GM19025 (cell line): Measurements from ENCODE around the gene CASP7.

ENCODE experiments used
- ATAC-seq: cut with Tn5 transposase; IDR thresholded peaks from one replicate; pipeline ENCODE4 v1.9.1; 2021; ENCODE audit warnings: mild to moderate bottlenecking, low read depth, moderate library complexity; ENCODE audit not compliant: unreplicated experiment

CASP7 gene

GRCh38 chr10:113665806-113666354, 13.8 kb upstream of the CASP7 start:
- ATAC-seq: no peak

GRCh38 chr10:113666682-113667252, 12.9 kb upstream of the CASP7 start:
- peak; percentile 75 for ATAC-seq

DNA sequence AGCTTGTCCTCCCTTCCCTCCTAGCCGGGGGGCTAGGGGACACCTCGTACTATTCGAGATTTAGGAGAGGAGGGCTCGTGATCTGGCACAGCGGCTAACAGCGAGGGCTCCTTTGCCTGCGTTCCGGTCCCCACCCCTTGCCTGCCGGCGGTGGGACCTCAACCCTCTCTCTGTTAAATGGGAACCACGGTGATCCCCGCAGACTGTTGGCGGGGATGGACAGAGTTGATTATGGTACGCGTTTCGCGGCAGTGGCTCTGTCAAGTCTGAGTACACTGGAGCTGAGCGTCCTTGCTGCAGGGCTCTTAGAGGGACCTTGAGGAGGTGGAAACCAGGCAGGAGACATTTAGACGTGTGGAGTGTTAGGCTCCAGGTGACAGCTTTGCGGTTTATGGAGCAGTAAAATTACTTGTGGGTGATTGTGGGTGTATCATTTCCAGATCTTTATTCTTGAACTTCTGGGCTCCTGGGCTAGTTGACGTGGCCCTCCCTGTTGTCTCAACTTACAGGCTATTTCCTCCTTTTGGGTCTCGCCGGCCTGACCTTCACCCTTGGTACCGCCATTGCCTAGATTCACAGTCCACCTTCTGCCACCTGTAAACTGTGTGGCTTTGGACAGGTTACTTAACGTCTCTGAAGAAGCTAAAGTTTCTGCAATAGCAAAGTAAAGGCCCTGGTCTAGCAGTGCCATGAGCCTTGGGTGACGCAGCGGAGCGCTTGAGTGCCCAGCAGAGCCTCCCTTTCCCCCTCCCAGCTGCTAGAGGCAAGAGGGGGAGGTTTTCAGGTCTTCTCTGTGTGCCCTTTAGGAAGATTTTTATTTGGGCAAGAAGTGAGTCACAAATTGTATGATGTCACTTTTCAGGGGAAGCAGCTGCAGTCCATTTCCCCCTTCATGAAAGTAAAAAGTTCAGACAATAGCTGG, 739 bp downstream of the CASP7 start:
- peak; percentile 2 for ATAC-seq

DNA sequence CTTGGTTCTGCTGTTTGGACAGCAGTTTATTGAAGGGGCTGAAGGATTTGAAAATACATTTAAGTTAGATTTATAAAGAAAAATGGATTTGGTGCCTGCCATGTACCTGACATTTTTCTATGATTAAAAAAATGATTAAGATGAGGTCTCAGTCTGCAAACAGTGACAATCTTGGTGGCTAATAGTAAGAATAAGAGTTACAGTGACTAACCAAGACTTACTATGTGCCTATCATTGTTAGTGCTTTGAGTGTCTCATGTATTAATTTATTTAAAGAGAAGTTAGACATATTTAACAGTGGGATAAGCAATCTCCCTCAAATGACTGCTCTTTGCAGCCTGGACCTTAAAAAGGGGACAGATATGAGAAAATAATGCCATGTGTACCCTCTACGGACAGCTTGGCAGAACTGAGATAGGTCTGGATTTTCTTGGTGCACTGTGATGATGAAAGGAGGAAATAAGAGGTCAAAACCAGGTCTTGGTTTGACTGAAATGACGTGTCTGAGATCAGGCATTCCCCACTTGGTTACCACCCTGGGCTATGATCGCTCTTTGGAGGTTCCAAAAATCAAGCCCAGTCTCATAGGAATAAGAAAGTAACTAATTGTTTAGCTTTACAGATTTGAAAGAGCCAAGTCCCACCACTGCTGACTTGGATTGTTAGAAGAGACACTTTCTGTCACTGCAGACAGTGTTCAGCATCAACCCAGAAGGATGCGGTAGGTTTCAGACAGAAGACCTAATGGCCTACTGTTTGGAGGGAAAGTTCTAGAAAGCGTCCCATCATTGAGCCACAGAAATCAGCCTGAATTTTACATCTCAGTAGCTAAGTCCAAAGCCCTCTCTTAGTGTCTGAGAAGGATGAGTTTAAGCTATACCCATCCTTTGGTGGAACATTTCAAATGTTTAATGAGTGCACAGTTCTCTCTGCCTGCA, 2.1 kb downstream of the CASP7 start:
- ATAC-seq: peak; percentile 52

GRCh38 chr10:113683300-113683699, 3.6 kb downstream of the CASP7 start:
- no peak for ATAC-seq

DNA sequence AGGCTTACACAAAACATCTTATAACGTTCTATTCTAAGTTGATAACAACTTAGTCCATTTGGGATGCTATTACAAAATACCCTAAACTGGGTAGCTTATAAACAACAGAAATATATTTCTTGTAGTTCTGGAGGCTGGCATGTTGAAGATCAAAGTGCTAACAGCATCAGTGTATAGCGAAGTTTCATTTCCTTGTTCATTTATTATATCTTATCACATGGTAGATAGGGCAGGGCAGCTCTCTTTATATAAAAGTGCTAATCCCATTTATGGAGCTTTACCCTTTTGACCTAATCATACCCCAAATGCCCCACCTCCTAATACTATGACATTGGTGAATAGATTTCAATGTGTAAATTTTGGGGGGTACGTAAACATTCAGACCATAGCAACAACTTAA, 6.3 kb downstream of the CASP7 start:
- no peak for ATAC-seq

DNA sequence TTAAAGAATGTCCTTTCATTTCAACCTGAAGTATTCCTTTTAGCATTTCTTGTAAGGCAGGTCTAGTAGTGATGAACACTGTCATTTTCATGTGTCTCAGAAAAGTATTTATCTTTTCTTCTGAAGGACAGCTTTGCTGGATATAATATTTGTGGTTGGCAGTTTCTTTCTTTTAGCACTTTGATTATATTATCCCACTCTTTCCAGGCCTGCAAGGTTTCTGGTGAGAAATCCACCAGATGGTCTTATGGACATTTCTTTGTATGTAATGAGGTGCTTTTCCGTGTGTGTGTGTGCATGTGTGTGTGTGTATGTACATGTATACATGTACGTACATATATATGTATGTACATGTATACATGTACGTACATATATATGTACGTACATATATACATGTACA, 7.3 kb downstream of the CASP7 start:
- no peak for ATAC-seq

DNA sequence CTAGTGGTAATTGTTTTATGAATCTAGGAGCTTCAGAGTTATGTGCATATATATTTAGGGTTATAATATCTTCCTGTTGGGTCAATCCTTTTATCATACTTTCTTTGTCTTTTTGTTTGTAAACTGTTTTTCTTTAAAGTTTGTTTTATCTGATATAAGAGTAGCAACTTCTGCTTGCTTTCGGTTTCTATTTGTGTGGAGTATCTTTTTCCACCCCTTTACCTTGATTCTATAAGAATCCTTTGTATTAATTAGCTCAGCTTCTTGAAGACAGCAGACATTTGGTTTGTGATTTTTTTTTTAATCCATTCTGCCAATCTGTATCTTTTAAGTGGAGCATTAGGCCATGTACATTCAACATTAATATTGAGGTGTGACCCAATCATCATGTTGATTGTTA, 9.3 kb downstream of the CASP7 start:
- no peak for ATAC-seq

DNA sequence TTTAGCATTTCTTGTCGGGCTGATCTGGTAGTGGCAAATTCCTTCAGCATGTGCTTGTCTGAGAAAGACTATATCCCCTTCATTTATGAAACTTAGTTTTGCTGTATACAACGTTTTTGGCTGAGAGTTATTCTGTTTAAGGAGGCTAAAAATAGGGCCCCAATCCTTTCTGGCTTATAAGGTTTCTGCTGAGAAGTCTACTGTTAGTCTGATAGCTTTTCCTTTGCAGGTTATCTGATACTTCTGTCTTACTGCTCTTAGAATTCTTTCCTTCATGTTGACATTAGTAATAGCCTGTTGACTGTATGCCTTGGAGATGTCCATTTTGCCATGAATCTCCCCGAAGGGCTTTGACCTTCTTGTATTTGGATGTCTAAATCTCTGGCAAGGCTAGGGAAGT, 9.9 kb downstream of the CASP7 start:
- no peak for ATAC-seq

DNA sequence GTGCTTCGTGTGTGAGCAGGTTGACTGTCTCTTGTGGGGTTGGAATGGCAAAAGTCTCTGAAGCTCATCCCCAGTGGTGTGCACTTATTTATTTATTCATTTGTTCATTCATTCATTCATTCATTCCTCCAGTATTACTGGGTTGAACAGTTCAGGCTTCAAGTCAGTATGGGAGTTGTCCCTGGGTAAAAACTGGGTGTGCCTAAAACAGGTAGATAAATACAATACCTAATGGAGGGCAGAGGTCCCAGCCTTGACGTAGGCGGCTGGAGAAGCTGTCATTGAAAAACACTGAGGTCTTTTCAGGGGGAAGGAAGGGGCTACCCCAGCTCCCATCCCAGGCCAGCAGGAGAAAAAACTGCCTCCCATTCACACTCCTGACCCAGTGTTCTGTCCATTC, 11.0 kb downstream of the CASP7 start:
- no peak for ATAC-seq

DNA sequence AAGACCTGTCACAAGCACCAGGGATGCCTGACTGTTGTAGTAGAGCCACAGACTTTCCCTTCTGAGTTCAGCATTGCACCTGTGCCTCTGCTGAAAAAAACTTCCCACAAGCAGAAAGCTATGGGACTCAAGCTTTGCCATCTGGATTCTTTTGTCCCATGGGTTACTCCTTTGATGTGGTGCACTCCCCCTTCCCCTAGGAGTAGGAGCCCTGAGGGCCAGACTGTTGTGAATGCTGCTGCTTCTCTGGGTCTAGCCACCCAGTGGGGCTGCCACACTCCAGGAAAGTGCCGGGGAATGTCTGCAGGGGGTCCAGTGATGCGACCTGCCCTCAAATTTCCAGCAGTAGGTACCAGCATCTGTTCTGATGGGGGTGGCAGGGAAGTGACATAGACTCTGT, 11.7 kb downstream of the CASP7 start:
- ATAC-seq: no peak

- no peak for ATAC-seq
Measured at GRCh38 chr10:113692271-113692670, 12.6 kb downstream of the CASP7 start.

GRCh38 chr10:113693348-113693747, 13.6 kb downstream of the CASP7 start:
- no peak for ATAC-seq

DNA sequence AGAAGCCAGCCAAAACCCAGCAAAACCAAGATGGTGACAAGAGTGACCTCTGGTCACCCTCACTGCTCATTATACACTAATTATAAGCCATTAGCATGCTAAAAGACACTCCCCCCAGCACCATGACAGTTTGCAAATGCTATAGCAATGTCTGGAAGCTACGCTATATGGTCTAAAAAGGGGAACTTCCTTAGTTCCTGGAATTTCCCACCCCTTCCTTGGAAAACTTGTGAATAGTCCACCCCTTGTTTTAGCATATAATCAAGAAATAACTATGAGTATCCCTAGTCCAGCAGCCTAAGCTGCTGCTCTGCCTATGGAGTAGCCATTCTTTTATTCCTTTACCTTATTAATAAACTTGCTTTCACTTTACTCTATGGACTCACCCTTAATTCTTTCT, 16.0 kb downstream of the CASP7 start:
- no peak for ATAC-seq

GRCh38 chr10:113697595-113697994, 17.9 kb downstream of the CASP7 start:
- no peak for ATAC-seq

- no peak for ATAC-seq
Measured at GRCh38 chr10:113704637-113705343, 25.1 kb downstream of the CASP7 start.

DNA sequence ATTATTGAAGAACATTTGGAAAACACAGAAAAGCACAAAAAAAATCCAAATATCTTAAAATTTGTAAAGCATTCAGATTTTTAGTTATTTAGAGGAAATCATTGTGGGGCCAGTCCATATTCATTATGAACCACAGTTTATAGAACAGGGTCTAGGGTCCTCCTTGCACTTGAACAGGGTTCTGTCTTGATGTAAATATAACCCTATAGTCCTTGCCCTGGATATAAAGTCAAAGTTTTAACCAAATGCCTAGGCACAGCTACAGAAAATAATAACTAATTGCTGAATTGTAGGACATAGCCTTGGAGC, 25.6 kb downstream of the CASP7 start:
- ATAC-seq: no peak

- no peak for ATAC-seq
Measured at GRCh38 chr10:113706623-113707022, 26.9 kb downstream of the CASP7 start.

DNA sequence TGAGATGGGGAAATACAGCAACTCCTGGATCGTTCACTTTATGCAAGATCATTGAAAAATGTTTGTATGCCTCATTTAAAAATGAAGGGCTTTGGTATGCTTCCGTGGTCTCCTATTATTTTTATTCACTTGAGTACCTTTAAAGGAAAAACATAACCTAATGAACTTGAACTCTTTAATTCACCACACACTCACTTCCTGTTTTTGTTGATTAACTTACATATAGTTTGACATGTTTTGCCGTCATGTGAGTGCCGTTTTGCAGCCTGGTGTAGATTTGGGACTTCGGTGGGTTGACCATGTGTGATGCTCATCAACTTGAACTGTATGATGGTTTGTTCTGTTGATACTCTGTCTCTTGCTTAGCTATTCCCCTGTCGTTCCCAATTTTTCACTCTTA, 28.9 kb downstream of the CASP7 start:
- no peak for ATAC-seq

DNA sequence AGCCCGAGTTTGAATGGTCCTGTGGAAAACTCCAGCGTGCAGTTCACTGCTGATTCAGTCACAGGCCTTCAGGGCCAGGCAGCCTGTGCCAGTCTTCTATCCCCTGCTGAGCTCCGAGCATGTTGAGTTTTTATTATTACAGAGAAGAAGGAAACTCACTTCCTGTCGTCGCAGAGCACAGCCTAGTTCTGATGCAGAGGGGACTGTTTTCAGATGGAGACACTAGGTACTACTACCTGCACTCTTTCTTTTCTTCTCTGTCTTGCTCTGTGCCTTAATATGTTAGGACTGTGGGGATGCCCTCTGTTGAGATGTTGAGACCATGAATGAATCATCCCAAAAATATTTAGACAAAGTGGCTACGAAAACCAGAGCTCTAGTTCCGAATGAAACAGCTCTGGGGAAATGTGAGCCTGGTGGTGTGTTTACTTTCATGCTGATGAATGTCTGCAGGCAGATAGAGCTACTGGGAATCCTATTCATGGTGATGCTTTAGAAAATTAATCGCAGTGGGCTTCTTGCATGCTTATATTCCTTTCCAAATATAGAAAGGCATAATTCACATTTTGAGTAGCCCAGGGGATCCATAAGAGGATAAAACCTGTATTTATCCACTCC, 29.6 kb downstream of the CASP7 start:
- ATAC-seq: no peak
